Measurements from ENCODE around the gene CTNND2. TPM values are rescaled to one million over a fixed set of nuclear protein-coding genes. Genes with fewer than 3 reads are reported as not detected.
A peak's percentile ranks its signal among the peaks of the same experiment; 100 is the strongest.

CTNND2 gene
- total and polyA plus RNA-seq, 5 experiments from 2014 or later: not detected

GRCh38 chr5:10989577-10990263 lies 914.5 kb downstream of the CTNND2 start:
- peaks cover 22 to 36% (median 22%) of the 10 kb centered on the region in 5 donors for H3K27me3 Mint-ChIP-seq
- POLR2A ChIA-PET: no interaction called here

GRCh38 chr5:10988622-10989021 lies 915.6 kb downstream of the CTNND2 start:
- Mint-ChIP-seq H3K36me3 (no peaks in the 10 kb centered on the region), H3K4me1 (peaks cover 7 to 16% (median 9%) of the 10 kb centered on the region in 4 donors), H3K4me3 (peak overlapping the region in 6 of 10 donors; percentile 4 to 67 (median 56)), H3K9me3 (no peaks in the 10 kb centered on the region), H3K27ac (peak overlapping the region in 1 of 10 donors; percentile 0), H3K27me3 (peaks cover 17 to 35% (median 21%) of the 10 kb centered on the region in 5 donors)
- POLR2A ChIA-PET: no interaction called here
- no peak for ATAC-seq
- DNase-seq: no peak

More at GRCh38 chr5:10989577-10990263, 914.5 kb downstream of the CTNND2 start:
- Mint-ChIP-seq H3K36me3 (no peaks in the 10 kb centered on the region), H3K4me3 (no peak overlapping the region), H3K4me1 (peaks cover 7 to 16% (median 9%) of the 10 kb centered on the region in 4 donors), H3K9me3 (peaks cover 0 to under 1% (median 0%) of the 10 kb centered on the region in 9 donors), H3K27ac (no peak overlapping the region)
- DNase-seq (no peak), ATAC-seq (no peak)

- peak overlapping the region in 9 of 10 donors; percentile 4 to 68 (median 60) for H3K4me3 Mint-ChIP-seq
- POLR2A ChIA-PET: no interaction called here
- H3K27me3 Mint-ChIP-seq: peaks cover 17 to 35% (median 21%) of the 10 kb centered on the region in 5 donors
- DNase-seq (peak in 9 of 10 donors; percentile 14 to 55 (median 32)), ATAC-seq (peak; percentile 53 to 59)
- H3K4me1 Mint-ChIP-seq: peaks cover 7 to 16% (median 9%) of the 10 kb centered on the region in 4 donors
- no peaks in the 10 kb centered on the region for H3K36me3 Mint-ChIP-seq
- H3K27ac Mint-ChIP-seq: no peak overlapping the region
- no peaks in the 10 kb centered on the region for H3K9me3 Mint-ChIP-seq
Measured at GRCh38 chr5:10987925-10988504, 916.2 kb downstream of the CTNND2 start.

GRCh38 chr5:10987276-10987924 lies 916.8 kb downstream of the CTNND2 start:
- Mint-ChIP-seq H3K4me3 (peak overlapping the region in 1 of 10 donors; percentile 51), H3K4me1 (peaks cover 7 to 16% (median 9%) of the 10 kb centered on the region in 4 donors), H3K27ac (peak overlapping the region in 1 of 10 donors; percentile 57), H3K9me3 (no peaks in the 10 kb centered on the region), H3K36me3 (no peaks in the 10 kb centered on the region), H3K27me3 (peaks cover 17 to 35% (median 21%) of the 10 kb centered on the region in 5 donors)
- POLR2A ChIA-PET: no interaction called here
- DNase-seq (no peak), ATAC-seq (no peak)

GRCh38 chr5:10985721-10986110 lies 918.5 kb downstream of the CTNND2 start:
- no peak overlapping the region for H3K4me3 Mint-ChIP-seq
- DNase-seq (no peak), ATAC-seq (no peak)
- POLR2A ChIA-PET: no interaction called here
- H3K9me3 Mint-ChIP-seq: no peaks in the 10 kb centered on the region
- H3K27me3 Mint-ChIP-seq: peaks cover 17 to 31% (median 21%) of the 10 kb centered on the region in 5 donors
- peaks cover 7 to 16% (median 9%) of the 10 kb centered on the region in 4 donors for H3K4me1 Mint-ChIP-seq
- H3K27ac Mint-ChIP-seq: no peak overlapping the region
- H3K36me3 Mint-ChIP-seq: no peaks in the 10 kb centered on the region

GRCh38 chr5:10985091-10985720 lies 919.0 kb downstream of the CTNND2 start:
- ATAC-seq: no peak
- no peak for DNase-seq
- H3K9me3 Mint-ChIP-seq: no peaks in the 10 kb centered on the region
- H3K27me3 Mint-ChIP-seq: peaks cover 17 to 27% (median 21%) of the 10 kb centered on the region in 5 donors
- no peak overlapping the region for H3K4me3 Mint-ChIP-seq
- H3K27ac Mint-ChIP-seq: no peak overlapping the region
- H3K4me1 Mint-ChIP-seq: peaks cover 7 to 16% (median 9%) of the 10 kb centered on the region in 4 donors
- POLR2A ChIA-PET: no interaction called here
- no peaks in the 10 kb centered on the region for H3K36me3 Mint-ChIP-seq

- DNase-seq (no peak), ATAC-seq (no peak)
- H3K4me3 Mint-ChIP-seq: no peak overlapping the region
- peaks cover 17 to 27% (median 20%) of the 10 kb centered on the region in 5 donors for H3K27me3 Mint-ChIP-seq
- H3K4me1 Mint-ChIP-seq: peaks cover 7 to 16% (median 9%) of the 10 kb centered on the region in 4 donors
- H3K27ac Mint-ChIP-seq: no peak overlapping the region
- H3K36me3 Mint-ChIP-seq: no peaks in the 10 kb centered on the region
- no peaks in the 10 kb centered on the region for H3K9me3 Mint-ChIP-seq
- POLR2A ChIA-PET: no interaction called here
Measured at GRCh38 chr5:10984021-10984715, 920.1 kb downstream of the CTNND2 start.

GRCh38 chr5:10982626-10983025 lies 921.6 kb downstream of the CTNND2 start:
- Mint-ChIP-seq H3K4me1 (peaks cover under 1 to 5% (median 1%) of the 10 kb centered on the region in 4 donors), H3K9me3 (no peaks in the 10 kb centered on the region), H3K27ac (no peak overlapping the region), H3K27me3 (peaks cover 12 to 25% (median 17%) of the 10 kb centered on the region in 5 donors), H3K4me3 (no peak overlapping the region), H3K36me3 (no peaks in the 10 kb centered on the region)
- POLR2A ChIA-PET: no interaction called here
- DNase-seq: no peak
- no peak for ATAC-seq

GRCh38 chr5:10981932-10982331 lies 922.3 kb downstream of the CTNND2 start:
- Mint-ChIP-seq H3K27me3 (peaks cover 8 to 21% (median 10%) of the 10 kb centered on the region in 5 donors), H3K4me1 (peaks cover 0 to under 1% (median 0%) of the 10 kb centered on the region in 4 donors), H3K27ac (no peak overlapping the region), H3K36me3 (no peaks in the 10 kb centered on the region), H3K4me3 (no peak overlapping the region), H3K9me3 (no peaks in the 10 kb centered on the region)
- POLR2A ChIA-PET: no interaction called here
- DNase-seq (no peak), ATAC-seq (no peak)

GRCh38 chr5:10977011-10977410 lies 927.2 kb downstream of the CTNND2 start:
- H3K9me3 Mint-ChIP-seq: no peaks in the 10 kb centered on the region
- POLR2A ChIA-PET: no interaction called here
- peaks cover 0 to 16% (median 6%) of the 10 kb centered on the region in 5 donors for H3K27me3 Mint-ChIP-seq
- no peak overlapping the region for H3K27ac Mint-ChIP-seq
- ATAC-seq (no peak), DNase-seq (no peak)
- no peak overlapping the region for H3K4me3 Mint-ChIP-seq
- H3K4me1 Mint-ChIP-seq: no peaks in the 10 kb centered on the region
- H3K36me3 Mint-ChIP-seq: no peaks in the 10 kb centered on the region

- H3K9me3 Mint-ChIP-seq: no peaks in the 10 kb centered on the region
- peaks cover 0 to 16% (median 6%) of the 10 kb centered on the region in 5 donors for H3K27me3 Mint-ChIP-seq
- no peak for DNase-seq
- no peak overlapping the region for H3K27ac Mint-ChIP-seq
- ATAC-seq: no peak
- no peak overlapping the region for H3K4me3 Mint-ChIP-seq
- no peaks in the 10 kb centered on the region for H3K4me1 Mint-ChIP-seq
- POLR2A ChIA-PET: no interaction called here
- H3K36me3 Mint-ChIP-seq: no peaks in the 10 kb centered on the region
Measured at GRCh38 chr5:10975945-10976344, 928.3 kb downstream of the CTNND2 start.

- Mint-ChIP-seq H3K9me3 (no peaks in the 10 kb centered on the region), H3K4me1 (no peaks in the 10 kb centered on the region), H3K36me3 (no peaks in the 10 kb centered on the region), H3K4me3 (no peak overlapping the region), H3K27ac (no peak overlapping the region), H3K27me3 (peaks cover 0 to 16% (median 6%) of the 10 kb centered on the region in 5 donors)
- POLR2A ChIA-PET: no interaction called here
- no peak for DNase-seq
- no peak for ATAC-seq
Measured at GRCh38 chr5:10974850-10975249, 929.4 kb downstream of the CTNND2 start.
